BLaER1 (cell line): ENCODE measurements around the gene CA4.
A peak's percentile ranks its signal among the peaks of the same experiment; 100 is the strongest.

Experiments used
- H3K27ac ChIP-seq: shearing (Covaris generic); formaldehyde crosslinking; 2 replicates; pipeline ENCODE4 v1.8.1; 2022
- H3K27me3 ChIP-seq: shearing (Covaris generic); formaldehyde crosslinking; 2 replicates; pipeline ENCODE4 v1.8.1; 2022
- H3K36me3 ChIP-seq: shearing (Covaris generic); formaldehyde crosslinking; 2 replicates; pipeline ENCODE4 v1.8.1; 2022
- H3K4me1 ChIP-seq: shearing (Covaris generic); formaldehyde crosslinking; 2 replicates; pipeline ENCODE4 v1.8.1; 2022
- H3K4me2 ChIP-seq: shearing (Covaris generic); formaldehyde crosslinking; 2 replicates; pipeline ENCODE4 v1.8.1; 2022
- H3K4me3 ChIP-seq: shearing (Covaris generic); formaldehyde crosslinking; 2 replicates; pipeline ENCODE4 v1.8.1; 2022
- H3K9ac ChIP-seq: shearing (Covaris generic); formaldehyde crosslinking; 2 replicates; pipeline ENCODE4 v1.8.1; 2022
- H3K9me3 ChIP-seq: shearing (Covaris generic); formaldehyde crosslinking; 2 replicates; pipeline ENCODE4 v1.8.1; 2022
- H4K20me1 ChIP-seq: shearing (Covaris generic); formaldehyde crosslinking; 2 replicates; pipeline ENCODE4 v1.8.1; 2022
- Cebpa-rat ChIP-seq: shearing (Covaris generic); IDR thresholded peaks from 2 replicates; pipeline ENCODE4 v1.8.1; 2022

The CA4 gene

DNA sequence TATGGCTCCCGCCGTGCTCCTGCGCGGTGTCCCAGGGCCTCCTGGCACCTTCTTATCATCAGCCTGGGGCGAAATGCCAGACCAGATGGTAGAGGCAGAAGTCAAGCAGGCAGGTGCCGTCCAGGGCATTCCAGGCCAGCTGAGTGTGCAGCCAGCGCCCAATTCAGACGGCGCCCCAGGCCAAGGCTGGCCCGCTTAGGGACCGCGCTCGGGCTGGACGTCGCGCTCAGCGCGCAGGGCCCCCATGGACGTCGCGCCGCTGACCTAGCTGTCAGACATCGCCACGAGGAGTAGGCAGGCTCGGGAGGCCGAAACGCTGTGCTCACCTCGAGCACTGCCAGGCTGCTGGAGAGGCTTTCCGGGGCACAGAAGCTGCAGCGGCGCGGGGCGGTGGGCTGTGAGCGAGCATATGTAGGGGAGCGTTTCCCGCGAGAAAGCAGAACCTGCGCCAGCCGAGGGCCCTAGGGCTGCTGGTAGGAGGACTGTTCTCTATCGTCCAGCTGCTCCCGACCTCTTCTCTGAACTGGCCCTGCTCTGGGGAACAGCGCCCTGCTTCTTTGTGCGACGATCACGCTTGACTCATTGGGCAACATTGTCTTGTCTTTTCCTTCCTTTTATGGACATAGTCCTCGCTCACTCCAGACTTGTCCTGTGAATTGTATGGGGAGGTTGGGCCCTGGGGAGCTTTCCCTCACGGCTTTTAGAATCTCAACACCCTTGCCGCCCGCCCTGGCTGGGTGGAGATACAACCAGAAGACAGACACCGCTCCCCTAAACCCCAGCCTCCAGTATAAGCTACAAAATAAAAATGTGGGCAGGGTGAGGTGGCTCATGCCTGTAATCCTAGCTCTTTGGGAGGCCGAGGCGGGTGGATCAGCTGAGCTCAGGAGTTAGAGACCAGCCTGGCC lies 8.4 kb upstream of the CA4 start:
- H3K27me3 ChIP-seq = peaks cover 55% of the 10 kb centered on the region
- no peak for TF ChIP-seq Cebpa-rat
- no peak overlapping the region for H3K9ac ChIP-seq
- no peak overlapping the region for H3K27ac ChIP-seq
- no peaks in the 10 kb centered on the region for H3K9me3 ChIP-seq
- H3K4me2 ChIP-seq = peak overlapping the region; percentile 14; the same call in 1 of the 2 replicates
- no peaks in the 10 kb centered on the region for H3K36me3 ChIP-seq
- no peak overlapping the region for H3K4me3 ChIP-seq
- H3K4me1 ChIP-seq = peaks cover 51% of the 10 kb centered on the region
- H4K20me1 ChIP-seq = peaks cover 35% of the 10 kb centered on the region

DNA sequence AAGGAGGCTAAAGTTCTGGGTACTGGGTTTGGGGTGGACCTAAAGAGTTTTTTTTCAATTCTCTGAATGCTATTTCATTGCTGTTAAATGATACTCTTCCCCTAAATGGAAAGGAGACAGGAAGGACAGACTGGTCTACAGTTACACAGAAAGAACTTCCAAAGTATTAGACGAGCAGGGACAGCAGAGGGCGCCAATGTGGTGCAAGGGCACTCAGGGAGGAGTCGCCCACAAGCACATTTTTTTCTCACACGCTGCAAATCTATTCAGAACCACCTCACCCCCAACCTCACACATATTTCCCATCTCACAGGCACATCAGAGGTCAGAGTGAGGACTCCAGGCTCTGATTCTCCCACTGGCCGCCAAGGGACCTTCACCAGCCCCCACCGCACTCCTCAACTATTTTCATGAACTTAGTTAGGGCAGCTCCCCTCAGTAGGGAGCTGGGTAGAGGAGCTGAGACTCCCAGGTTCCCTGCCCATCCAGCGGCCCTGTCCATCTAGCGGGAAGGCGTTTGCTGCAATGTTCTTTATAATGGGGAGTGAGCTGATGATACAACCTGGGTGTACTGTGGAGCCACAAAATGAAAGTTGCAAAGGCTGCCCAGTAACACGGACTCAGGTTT lies 6.8 kb upstream of the CA4 start:
- H3K4me1 ChIP-seq = peaks cover 36% of the 10 kb centered on the region
- H4K20me1 ChIP-seq = peaks cover 35% of the 10 kb centered on the region
- no peaks in the 10 kb centered on the region for H3K9me3 ChIP-seq
- no peak for TF ChIP-seq Cebpa-rat
- H3K4me3 ChIP-seq = no peak overlapping the region
- no peak overlapping the region for H3K9ac ChIP-seq
- H3K4me2 ChIP-seq = peak overlapping the region; percentile 65
- no peaks in the 10 kb centered on the region for H3K36me3 ChIP-seq
- H3K27ac ChIP-seq = no peak overlapping the region
- peaks cover 57% of the 10 kb centered on the region for H3K27me3 ChIP-seq

DNA sequence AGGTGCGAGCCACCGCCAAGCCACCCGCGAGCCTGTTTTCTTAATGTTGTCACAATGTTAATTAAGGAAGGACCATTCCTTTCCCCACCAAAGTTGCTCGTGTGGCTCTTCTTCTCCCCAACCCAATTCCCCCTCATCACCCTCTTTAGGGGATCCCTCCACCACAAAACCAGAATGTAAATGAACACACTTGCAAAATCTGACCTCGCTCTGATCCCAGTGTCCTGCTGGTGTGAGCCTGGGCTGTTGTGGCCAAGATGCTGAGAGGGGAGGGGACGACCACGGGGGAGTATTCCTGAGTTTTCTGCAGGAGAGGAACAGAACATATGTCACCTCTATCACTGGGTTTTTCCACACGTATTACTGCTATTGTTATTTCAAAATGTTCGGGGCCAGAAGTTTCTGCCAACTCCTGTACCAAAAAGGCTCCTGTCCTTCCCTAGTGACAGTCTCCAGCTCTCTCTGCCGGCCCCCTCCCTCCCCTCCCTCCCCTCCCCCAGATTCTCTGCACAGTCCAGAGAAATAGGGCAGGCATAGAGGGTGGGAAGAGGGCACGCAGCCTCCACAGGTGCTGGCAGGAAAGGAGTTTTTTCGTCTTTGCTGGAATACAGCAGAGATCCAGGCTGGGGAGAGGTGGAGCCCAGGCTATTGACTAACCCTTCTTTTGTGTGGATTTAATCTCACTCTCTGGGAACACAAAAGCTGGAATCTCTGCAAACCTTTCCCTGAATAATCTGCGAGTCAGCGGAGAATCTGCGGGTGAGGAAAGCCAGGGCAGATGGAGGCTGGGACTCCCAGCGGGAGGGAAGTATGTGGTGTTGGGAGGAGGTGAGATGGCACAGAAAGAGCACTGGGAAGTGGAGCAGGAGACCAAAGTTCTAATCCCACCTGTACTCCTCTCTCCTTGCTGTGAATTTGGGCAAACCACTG lies 4.5 kb upstream of the CA4 start:
- no peak for TF ChIP-seq Cebpa-rat
- H3K27ac ChIP-seq = no peak overlapping the region
- H3K4me1 ChIP-seq = peaks cover 27% of the 10 kb centered on the region
- no peak overlapping the region for H3K4me3 ChIP-seq
- H3K4me2 ChIP-seq = no peak overlapping the region
- H3K9me3 ChIP-seq = peaks cover 7% of the 10 kb centered on the region; the same call in 1 of the 2 replicates
- H3K27me3 ChIP-seq = peaks cover 61% of the 10 kb centered on the region
- no peak overlapping the region for H3K9ac ChIP-seq
- H4K20me1 ChIP-seq = peaks cover 22% of the 10 kb centered on the region; the same call in 1 of the 2 replicates
- no peaks in the 10 kb centered on the region for H3K36me3 ChIP-seq

DNA sequence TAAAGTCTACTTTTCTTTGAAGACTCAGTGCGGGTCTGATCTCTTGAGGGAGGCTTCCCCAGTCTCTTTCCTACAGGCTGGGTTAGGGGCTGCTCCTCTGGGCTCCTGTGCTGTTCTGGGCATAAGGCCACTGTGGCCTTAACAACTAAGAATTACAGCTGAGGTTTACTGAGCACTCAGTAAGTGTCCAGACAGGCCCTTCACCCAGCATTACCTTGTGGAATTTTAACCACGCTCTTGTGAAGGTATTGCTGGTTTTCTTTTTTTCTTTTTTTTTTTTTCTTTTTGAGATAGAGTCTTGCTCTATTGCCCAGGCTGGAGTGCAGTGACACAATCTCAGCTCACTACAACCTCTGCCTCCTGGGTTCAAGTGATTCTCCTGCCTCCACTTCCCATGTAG lies 3.6 kb upstream of the CA4 start:
- TF ChIP-seq Cebpa-rat = no peak
- peaks cover 32% of the 10 kb centered on the region for H3K4me1 ChIP-seq
- peaks cover 12% of the 10 kb centered on the region; the same call in 1 of the 2 replicates for H4K20me1 ChIP-seq
- H3K9me3 ChIP-seq = peaks cover 7% of the 10 kb centered on the region; the same call in 1 of the 2 replicates
- H3K27me3 ChIP-seq = peaks cover 61% of the 10 kb centered on the region
- no peak overlapping the region for H3K27ac ChIP-seq
- no peak overlapping the region for H3K4me3 ChIP-seq
- H3K36me3 ChIP-seq = no peaks in the 10 kb centered on the region
- H3K9ac ChIP-seq = no peak overlapping the region
- no peak overlapping the region for H3K4me2 ChIP-seq

DNA sequence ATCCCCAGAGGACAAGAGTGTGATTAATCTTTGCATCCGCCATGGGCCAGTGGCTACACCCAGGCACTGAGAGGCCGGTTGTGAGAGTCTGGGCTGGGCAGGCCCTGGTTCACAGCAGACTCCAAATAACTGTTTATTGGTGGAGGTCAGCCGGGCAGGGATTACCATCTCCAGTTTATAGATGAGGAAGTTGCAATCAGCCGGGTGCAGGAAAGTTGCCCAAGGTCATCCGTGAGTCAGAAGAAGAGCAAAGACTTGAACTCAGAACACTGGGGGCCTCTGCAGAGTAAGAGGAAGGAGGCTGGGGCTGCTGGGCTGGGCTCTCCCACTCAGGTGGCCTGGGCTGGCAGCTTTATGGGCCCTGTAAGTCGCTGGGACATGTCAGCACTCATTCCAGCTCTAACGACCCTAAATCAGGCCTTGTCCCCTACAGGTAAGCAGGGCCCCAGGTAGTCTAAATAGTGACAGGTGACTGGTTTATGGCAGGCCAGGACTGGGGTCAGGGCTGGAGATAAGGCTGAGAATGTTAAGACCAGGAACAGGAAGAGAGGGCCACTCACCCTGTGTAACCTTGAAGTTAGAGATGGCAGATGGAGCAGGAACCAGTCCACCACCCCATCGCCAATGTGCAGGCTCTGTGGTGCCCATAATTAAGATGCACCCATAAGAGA lies 2.1 kb upstream of the CA4 start:
- Histone ChIP-seq H3K4me3 (no peak overlapping the region), H3K27me3 (peaks cover 61% of the 10 kb centered on the region), H3K36me3 (no peaks in the 10 kb centered on the region), H3K9me3 (peaks cover 7% of the 10 kb centered on the region; the same call in 1 of the 2 replicates), H3K4me2 (no peak overlapping the region), H3K27ac (no peak overlapping the region), H3K4me1 (peaks cover 26% of the 10 kb centered on the region), H3K9ac (no peak overlapping the region), H4K20me1 (peaks cover under 1% of the 10 kb centered on the region; the same call in 1 of the 2 replicates)
- TF ChIP-seq Cebpa-rat = no peak

DNA sequence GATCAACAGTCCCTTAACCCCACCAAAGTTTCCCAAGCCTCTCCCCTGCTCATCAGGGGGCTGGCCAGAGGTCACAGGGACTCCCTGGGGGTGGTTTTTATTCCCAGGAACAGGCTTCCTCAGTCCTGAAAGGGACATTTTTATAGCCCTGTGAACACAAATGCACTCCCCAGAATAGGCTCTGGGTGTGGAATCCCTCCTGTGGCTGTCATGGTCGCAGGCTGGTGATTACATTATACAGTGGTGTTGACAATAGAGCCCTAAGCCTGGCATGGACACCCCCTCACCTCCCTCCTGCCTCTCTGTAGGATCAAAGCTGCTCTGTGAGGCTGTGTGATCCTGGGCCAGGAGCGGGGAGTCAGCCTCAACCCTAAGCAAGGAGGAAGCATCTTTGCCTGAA lies 1.4 kb upstream of the CA4 start:
- H4K20me1 ChIP-seq = no peaks in the 10 kb centered on the region; the same call in 1 of the 2 replicates
- no peak overlapping the region for H3K4me3 ChIP-seq
- no peak overlapping the region for H3K27ac ChIP-seq
- no peak for TF ChIP-seq Cebpa-rat
- H3K9me3 ChIP-seq = peaks cover 7% of the 10 kb centered on the region; the same call in 1 of the 2 replicates
- H3K9ac ChIP-seq = no peak overlapping the region
- H3K27me3 ChIP-seq = peaks cover 61% of the 10 kb centered on the region
- H3K36me3 ChIP-seq = no peaks in the 10 kb centered on the region
- peaks cover 19% of the 10 kb centered on the region for H3K4me1 ChIP-seq
- no peak overlapping the region for H3K4me2 ChIP-seq

DNA sequence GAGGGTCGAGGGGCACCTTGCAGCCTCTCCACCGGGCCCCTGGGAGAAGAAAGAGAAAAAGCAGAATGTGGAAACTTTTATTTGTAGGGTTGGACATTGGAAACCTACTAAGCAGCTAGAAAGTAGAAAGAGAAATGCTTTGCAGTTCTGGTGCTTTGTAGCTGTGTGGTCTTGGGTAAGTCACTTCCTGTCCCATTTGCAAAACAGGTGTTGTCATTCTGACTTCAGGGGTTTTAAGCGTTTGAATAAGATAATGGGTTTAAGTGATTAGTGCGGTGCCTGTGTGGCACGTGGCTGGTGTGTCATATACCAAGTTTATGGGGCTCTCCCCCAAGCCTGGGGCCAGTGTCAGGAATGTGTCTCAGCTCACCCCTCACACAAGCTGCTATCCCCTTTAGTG lies 1.6 kb downstream of the CA4 start:
- no peak overlapping the region for H3K4me3 ChIP-seq
- peaks cover 19% of the 10 kb centered on the region for H3K4me1 ChIP-seq
- H3K27ac ChIP-seq = no peak overlapping the region
- H3K27me3 ChIP-seq = peaks cover 51% of the 10 kb centered on the region
- no peak overlapping the region for H3K4me2 ChIP-seq
- TF ChIP-seq Cebpa-rat = no peak
- peaks cover 7% of the 10 kb centered on the region; the same call in 1 of the 2 replicates for H3K9me3 ChIP-seq
- no peak overlapping the region for H3K9ac ChIP-seq
- H4K20me1 ChIP-seq = no peaks in the 10 kb centered on the region; the same call in 1 of the 2 replicates
- H3K36me3 ChIP-seq = no peaks in the 10 kb centered on the region

DNA sequence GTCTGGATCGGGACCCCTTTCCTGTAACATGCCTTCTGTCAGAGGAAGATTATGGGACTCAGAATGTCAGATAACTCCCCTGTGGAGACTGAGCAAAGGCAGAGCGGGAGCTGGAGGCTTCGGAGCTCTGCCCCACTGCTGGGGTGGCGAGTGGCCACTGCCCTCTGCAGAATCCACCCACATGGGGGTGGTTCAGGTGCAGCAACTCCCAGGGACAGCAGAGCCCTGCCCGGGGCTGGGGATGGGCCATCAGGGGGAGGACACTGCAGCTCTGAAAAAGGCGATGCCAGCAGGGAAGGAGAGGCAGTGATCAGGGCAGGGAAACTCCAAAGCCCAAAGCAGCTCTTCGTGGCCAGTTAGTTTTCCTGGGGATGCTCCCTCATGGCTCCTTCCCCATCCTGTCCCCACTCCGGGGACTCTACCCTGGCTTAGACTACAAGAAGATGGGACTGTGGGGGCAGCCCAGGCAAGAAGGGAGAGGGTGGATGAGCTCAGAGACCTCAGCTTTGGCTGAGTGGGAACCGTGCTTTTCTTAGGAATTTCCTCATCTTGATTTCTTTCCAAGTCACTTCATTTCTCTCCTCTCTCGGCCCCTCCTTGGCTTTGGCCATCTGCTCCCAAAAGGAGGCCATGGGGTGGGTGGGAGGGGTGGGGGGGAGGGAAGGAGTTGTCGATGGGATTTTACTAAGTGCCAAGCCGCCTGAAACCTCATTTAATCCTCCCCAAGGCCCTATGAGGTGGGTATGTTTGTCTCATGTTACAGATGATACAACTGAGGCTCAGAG lies 4.0 kb downstream of the CA4 start:
- Histone ChIP-seq H3K27me3 (peaks cover 40% of the 10 kb centered on the region), H3K9me3 (peaks cover 7% of the 10 kb centered on the region; the same call in 1 of the 2 replicates), H3K36me3 (no peaks in the 10 kb centered on the region), H3K4me1 (peaks cover 24% of the 10 kb centered on the region), H3K27ac (no peak overlapping the region), H3K9ac (no peak overlapping the region), H4K20me1 (no peaks in the 10 kb centered on the region; the same call in 1 of the 2 replicates), H3K4me2 (no peak overlapping the region; the same call in 1 of the 2 replicates), H3K4me3 (no peak overlapping the region)
- no peak for TF ChIP-seq Cebpa-rat
